ENCODE data around the gene FGF11.
"Not testable (repeated sequence)": the region's sequence is repeated elsewhere in the genome, so short reads cannot be mapped to it uniquely, and the experiment has no call there.

FGF11 gene

DNA sequence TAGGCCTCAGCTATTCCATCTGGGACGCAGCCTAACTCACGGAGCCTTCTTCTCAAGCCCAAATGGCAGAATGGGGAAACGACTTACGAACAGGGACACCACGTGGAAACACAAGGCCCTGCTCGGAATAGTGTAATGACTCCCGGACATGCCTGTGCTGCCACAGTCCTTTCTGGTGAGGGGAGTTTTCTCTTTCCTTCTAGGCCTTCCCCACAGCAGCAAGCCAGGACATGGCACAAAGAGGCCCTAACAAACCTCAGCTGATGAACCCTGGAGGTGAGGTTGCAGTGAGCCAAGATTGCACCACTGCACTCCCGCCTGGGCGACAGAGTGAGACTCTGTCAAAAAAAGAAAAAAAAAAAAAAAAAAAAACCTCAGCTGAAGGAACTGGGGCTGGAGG is 24.8 kb downstream of the FGF11 start:
- no peak for DNase-seq

GRCh38 chr17:7465597-7466275 is 26.4 kb downstream of the FGF11 start:
- no peak for DNase-seq

DNA sequence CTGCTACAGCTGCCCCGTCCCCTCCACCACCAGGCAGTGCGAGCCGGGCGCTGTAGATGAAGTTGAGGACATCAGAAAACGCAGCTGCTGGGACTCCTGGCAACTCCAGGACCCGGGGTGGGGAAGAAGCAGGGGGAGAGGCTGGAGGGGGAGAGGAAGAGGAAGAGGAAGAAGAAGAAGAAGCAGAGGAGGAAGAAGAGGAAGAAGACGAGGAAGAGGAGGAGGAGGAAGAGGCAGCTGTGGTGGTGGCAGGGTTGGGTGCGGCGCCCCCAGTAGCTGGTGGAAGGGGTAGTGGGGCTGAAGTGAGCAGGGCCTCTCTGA is 27.0 kb downstream of the FGF11 start:
- no peak for DNase-seq

- DNase-seq = no peak
These were observed 27.5 kb downstream of the FGF11 start for GRCh38 chr17:7466639-7467341.

DNA sequence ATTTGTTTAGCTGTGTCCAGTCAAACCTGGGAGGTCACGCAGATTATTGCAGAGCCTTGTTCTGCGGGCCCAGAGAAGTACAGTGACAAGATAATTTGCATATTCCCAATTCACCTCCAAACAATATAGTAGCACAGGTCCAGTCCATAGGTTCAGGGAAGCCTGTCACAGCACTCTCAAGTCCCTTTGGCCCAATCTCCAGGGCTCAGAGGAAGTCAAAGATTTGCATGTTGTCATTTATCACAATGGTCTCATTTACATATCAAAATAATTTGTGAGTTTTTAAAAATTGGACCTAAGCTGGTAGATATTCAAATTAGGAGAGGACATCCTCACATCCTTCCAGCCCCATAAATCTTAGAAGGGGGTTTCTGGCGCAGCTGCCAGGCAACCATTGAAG is 28.2 kb downstream of the FGF11 start:
- no peak for DNase-seq

GRCh38 chr17:7468290-7468689 is 29.0 kb downstream of the FGF11 start:
- DNase-seq = no peak

GRCh38 chr17:7468804-7469389 is 29.6 kb downstream of the FGF11 start:
- DNase-seq = no peak

DNA sequence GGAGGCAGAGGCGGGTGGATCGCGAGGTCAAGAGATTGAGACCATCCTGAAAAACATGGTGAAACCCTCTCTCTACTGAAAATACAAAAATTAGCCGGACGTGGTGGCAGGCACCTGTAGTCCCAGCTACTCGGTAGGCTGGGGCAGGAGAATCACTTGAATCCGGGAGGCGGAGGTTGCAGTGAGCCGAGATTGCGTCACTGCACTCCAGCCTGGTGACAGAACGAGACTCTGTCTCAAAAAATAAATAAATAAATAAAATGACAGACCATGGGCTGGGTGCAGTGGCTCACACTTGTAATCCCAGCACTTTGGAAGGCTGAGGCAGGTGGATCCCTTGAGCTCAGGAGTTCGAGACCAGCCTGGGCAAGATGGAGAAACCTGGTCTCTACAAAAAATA is 30.5 kb downstream of the FGF11 start:
- not testable (repeated sequence) for DNase-seq

GRCh38 chr17:7470457-7470973 is 31.2 kb downstream of the FGF11 start:
- DNase-seq = not testable (repeated sequence)

DNA sequence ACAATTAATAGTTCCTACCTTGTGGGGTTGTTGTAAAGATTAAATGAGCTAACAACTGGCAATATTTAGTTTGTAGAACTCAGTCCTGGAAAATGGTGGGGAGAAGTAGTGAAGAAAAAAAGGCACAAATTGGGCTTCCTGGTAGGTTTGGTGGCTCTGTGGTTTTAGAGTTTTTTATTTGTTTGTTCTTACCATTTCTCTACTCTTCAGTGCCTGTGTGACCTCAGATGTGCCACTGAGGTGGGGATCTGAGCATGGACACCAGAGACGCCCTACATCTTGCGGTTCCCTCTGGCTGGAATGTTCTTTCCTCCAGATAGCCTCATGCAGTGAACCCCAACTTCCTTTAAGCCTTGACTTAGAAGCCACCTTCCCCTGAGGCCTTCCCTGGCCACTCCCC is 32.4 kb downstream of the FGF11 start:
- DNase-seq = no peak

DNA sequence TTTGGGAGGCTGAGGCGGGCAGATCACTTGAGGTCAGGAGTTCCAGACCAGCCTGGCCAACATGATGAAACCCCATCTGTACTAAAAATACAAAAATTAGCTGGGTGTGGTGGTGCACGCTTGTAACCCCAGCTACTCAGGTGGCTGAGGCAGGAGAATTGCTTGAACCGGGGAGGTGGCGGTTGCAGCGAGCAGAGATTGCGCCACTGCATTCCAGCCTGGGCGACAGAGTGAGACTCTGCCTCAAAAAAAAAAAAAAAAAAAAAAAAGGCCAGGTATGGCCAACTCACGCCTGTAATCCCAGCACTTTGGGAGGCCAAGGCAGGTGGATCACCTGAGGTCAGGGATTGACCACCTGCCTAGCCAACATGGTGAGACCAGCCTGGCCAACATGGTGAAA is 35.5 kb downstream of the FGF11 start:
- DNase-seq = not testable (repeated sequence)

- no peak for DNase-seq
These were observed 36.6 kb downstream of the FGF11 start for GRCh38 chr17:7475764-7476422.

DNA sequence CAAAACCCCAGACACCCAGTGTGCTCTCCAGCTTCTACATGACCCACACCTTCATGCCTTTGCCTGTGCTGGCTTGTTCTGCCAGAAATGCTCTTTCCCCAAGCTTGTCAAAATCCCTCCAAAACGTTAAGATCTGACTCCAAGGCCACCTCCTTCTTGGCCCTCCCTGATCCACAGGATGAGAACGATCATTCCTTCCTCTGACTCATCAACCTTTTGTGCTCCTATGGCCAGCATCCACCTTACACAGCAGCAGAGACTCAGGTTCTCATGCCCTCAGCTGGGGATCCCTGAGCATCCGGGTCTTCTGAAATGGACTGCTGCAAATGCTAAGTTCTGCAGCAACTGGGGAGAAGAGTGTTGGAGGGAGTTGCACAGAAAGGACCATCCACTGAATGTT is 37.2 kb downstream of the FGF11 start:
- no peak for DNase-seq

DNA sequence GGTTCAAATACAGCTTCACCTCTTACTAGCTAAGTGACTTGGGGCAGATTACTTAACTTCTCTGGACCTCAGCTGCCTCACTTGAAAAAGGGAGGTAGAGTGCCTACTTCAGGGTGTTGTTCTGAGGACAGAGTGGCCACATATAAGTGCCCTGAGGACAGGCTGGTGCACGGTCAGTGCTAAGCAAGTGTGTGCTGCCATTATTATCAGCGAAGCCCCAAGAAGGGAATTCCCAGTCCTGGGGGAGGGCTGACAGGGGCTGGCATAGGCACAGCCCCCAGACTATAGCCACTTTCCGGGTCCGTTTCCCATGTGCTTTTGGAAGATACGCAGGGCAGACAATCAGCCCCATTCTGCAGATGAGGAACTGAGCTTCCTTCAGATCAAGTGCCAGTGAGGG is 37.6 kb downstream of the FGF11 start:
- DNase-seq = no peak

DNA sequence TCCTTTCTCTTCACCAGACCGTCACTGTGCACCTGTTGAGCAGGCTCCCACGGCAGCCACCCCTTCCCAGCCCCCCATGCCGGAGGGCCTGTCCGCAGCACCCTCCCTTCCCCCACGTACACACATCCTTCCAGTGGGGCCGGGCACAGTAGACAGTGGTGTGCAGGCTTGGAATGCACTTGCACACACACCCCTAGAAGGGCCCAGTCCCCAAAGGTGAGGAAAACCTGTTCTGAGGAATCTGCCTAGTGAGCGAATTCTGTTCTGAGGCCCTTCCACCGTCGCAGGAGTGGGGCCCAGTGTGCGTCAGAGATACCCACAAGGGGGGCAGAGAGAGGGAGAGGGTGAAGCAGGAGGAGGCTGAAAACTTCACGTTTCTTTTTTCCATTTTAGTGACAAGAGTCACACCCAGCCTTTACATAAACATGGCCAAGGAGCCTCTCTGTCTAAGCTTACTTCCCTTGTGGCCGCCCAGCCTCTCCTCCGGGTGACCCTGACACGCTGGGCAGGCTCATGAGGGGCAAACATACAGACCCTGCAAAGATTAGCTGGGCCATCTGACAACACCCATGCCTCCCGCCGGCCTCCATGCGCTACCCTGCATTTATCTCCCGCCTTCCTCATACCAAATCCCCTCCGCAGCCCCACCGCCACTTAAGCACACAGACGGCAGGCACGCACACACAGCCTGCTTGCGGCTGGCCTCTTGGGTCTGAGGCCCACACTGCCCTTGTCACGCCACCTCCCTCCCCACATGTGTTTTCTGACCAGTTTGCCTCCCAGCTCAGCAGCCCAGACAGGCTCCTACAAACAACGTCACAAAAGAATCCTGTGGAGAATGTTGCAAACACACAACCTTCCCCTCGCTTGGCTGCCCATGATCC is 38.3 kb downstream of the FGF11 start:
- no peak for DNase-seq

- DNase-seq = no peak
These were observed 39.2 kb downstream of the FGF11 start for GRCh38 chr17:7478276-7479212.

DNA sequence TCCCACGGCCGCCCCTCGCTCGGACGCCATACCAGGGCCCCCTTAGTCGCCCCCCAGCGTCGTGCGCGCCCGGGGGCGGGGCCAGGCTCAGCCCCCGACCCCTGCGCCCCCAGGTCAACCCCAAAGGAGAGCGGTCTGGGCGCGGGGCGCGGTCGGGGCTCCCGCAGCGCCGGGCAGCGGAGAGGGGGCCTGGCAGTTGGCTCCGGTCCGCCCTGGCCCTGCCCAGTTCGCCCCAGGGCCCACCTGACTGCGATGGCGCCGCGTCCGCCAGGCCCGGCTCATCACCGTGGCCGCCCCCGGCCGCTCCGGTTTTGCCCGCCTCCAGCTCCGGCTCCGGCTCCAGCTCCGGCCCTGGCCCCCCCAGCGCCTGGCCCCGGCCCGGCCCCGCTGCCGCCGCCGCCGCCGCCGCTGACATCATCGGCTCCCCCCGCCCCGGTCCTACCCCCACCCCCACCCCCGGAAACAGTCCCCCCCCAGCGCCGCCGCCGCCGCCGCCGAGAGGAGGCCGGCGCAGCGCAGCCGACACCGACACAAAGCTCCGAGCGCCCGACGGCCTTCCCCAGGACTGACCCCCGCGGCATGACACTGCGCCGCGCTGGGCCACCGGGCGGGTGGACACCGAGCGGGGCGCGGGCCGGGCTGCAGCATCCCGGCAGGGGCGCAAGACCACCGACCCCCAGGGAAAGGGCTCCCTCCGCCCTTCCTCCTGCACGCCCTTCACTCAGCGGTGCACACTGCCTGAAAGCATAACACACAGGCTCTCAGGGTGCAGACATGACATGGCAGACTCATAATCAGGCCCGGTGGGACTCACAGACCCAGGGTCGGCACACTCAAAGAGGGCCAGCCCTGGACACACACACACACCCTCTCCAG is 40.1 kb downstream of the FGF11 start, which contains the start of gene ZBTB4:
Gene ZBTB4, minus strand, starts transcription at position 419 of the 876 bp plus-strand sequence. CDS start 12,830 bp downstream, outside the sequence.
- no peak for DNase-seq

GRCh38 chr17:7480089-7480384 is 40.7 kb downstream of the FGF11 start:
- no peak for DNase-seq

GRCh38 chr17:7481275-7481674 is 42.0 kb downstream of the FGF11 start, which contains the start of gene SLC35G6:
SLC35G6 (plus strand) TSS chr17:7481446; CDS start chr17:7481517, 71 bp downstream.
- not testable (repeated sequence) for DNase-seq
